ENCODE results near the gene FCHO1.

FCHO1 gene

GRCh38 chr19:17751103-17751911 lies at the start of gene FCHO1:
Gene FCHO1, plus strand, starts transcription at chr19:17751477. Its CDS starts 3,688 bp downstream, at chr19:17755165.
- no peak within 1 kb of the TSS for H3K4me3 Mint-ChIP-seq
- H3K36me3 Mint-ChIP-seq (ENCODE audit: low read depth), result no peaks in the 10 kb centered on the region
- peaks cover 27% of the 10 kb centered on the region for H3K27me3 Mint-ChIP-seq (ENCODE audit: low read depth)
- H3K4me1 Mint-ChIP-seq, result peaks cover 4% of the 10 kb centered on the region
- no peaks in the 10 kb centered on the region for H3K9me3 Mint-ChIP-seq
- H3K27ac Mint-ChIP-seq, result no peak within 1 kb of the TSS
- TF ChIP-seq CTCF (IDR thresholded peaks at IDR 0.05; ENCODE audit: unreplicated experiment in 3 of 3), result no peak

- no peaks in the 10 kb centered on the region for H3K4me1 Mint-ChIP-seq
- no peaks in the 10 kb centered on the region for H3K9me3 Mint-ChIP-seq
- no peak overlapping the region for H3K4me3 Mint-ChIP-seq
- peak; percentile 56 to 61 (median 60) for TF ChIP-seq CTCF (IDR thresholded peaks at IDR 0.05; ENCODE audit: unreplicated experiment in 3 of 3)
- H3K27me3 Mint-ChIP-seq (ENCODE audit: low read depth), result peaks cover 25% of the 10 kb centered on the region
- H3K36me3 Mint-ChIP-seq (ENCODE audit: low read depth), result no peaks in the 10 kb centered on the region
- H3K27ac Mint-ChIP-seq, result no peak overlapping the region
Observed at GRCh38 chr19:17703824-17704463, 47.3 kb upstream of the FCHO1 start.

GRCh38 chr19:17706750-17707181 lies 44.5 kb upstream of the FCHO1 start:
- no peaks in the 10 kb centered on the region for H3K9me3 Mint-ChIP-seq
- H3K27me3 Mint-ChIP-seq (ENCODE audit: low read depth), result peaks cover 14% of the 10 kb centered on the region
- no peak for TF ChIP-seq CTCF (IDR thresholded peaks at IDR 0.05; ENCODE audit: unreplicated experiment in 3 of 3)
- no peak overlapping the region for H3K27ac Mint-ChIP-seq
- H3K36me3 Mint-ChIP-seq (ENCODE audit: low read depth), result no peaks in the 10 kb centered on the region
- H3K4me3 Mint-ChIP-seq, result no peak overlapping the region
- H3K4me1 Mint-ChIP-seq, result no peaks in the 10 kb centered on the region

- Mint-ChIP-seq H3K27me3 (ENCODE audit: low read depth) (peaks cover 8% of the 10 kb centered on the region), H3K4me3 (no peak overlapping the region), H3K4me1 (no peaks in the 10 kb centered on the region), H3K36me3 (ENCODE audit: low read depth) (no peaks in the 10 kb centered on the region), H3K27ac (no peak overlapping the region), H3K9me3 (no peaks in the 10 kb centered on the region)
- no peak for TF ChIP-seq CTCF (IDR thresholded peaks at IDR 0.05; ENCODE audit: unreplicated experiment in 3 of 3)
Observed at GRCh38 chr19:17711851-17712250, 39.4 kb upstream of the FCHO1 start.

GRCh38 chr19:17716309-17716929 lies 34.9 kb upstream of the FCHO1 start:
- H3K4me1 Mint-ChIP-seq, result peaks cover 28% of the 10 kb centered on the region

More at GRCh38 chr19:17716309-17716929, 34.9 kb upstream of the FCHO1 start:
- peaks cover 5% of the 10 kb centered on the region for H3K36me3 Mint-ChIP-seq (ENCODE audit: low read depth)
- peak overlapping the region; percentile 38 to 82 (median 73) for H3K4me3 Mint-ChIP-seq
- no peaks in the 10 kb centered on the region for H3K9me3 Mint-ChIP-seq
- H3K27ac Mint-ChIP-seq, result no peak overlapping the region
- peaks cover 5% of the 10 kb centered on the region for H3K27me3 Mint-ChIP-seq (ENCODE audit: low read depth)
- no peak for TF ChIP-seq CTCF (IDR thresholded peaks at IDR 0.05; ENCODE audit: unreplicated experiment in 3 of 3)
